ENCODE data around the gene PTPRM.

GRCh38 chr18:7839548-7839947, 272.4 kb downstream of the PTPRM start:
- TF ChIP-seq CTCF (IDR thresholded peaks at IDR 0.05) (no peak), POLR2A (IDR thresholded peaks at IDR 0.05) (no peak)
